AG10803 (cell line): ENCODE results near the gene TMEM38A.

ENCODE experiments used
- DNase-seq: peaks from one replicate; pipeline ENCODE4 v3.0.0; 2010; ENCODE audit warnings: low read depth
- H3K4me3 ChIP-seq: 2 replicates; pipeline ENCODE4 v1.5.1; 2011; ENCODE audit warnings: mild to moderate bottlenecking, low read length, control low read depth
- CTCF ChIP-seq: conservative IDR thresholded peaks from 2 replicates; pipeline ENCODE4 v1.5.1; 2011; ENCODE audit warnings: mild to moderate bottlenecking, low read length, control low read depth, inconsistent platforms

The TMEM38A gene

GRCh38 chr19:16660763-16661479 lies at the start of gene TMEM38A:
Gene TMEM38A, plus strand, starts transcription at chr19:16661139. Its CDS starts 79 bp downstream, at chr19:16661218.
- no peak for DNase-seq
- peak within 1 kb of the TSS; percentile 93 for H3K4me3 ChIP-seq
- TF ChIP-seq CTCF: no peak

- TF ChIP-seq CTCF: no peak
- peak; percentile 35 for DNase-seq
These were observed 48.3 kb upstream of the TMEM38A start for GRCh38 chr19:16612636-16613035.

GRCh38 chr19:16613841-16614240 lies 47.1 kb upstream of the TMEM38A start:
- no peak for DNase-seq
- H3K4me3 ChIP-seq: no peak overlapping the region
- no peak for TF ChIP-seq CTCF

More at GRCh38 chr19:16612636-16613035, 48.3 kb upstream of the TMEM38A start:
- H3K4me3 ChIP-seq: no peak overlapping the region

- H3K4me3 ChIP-seq: no peak overlapping the region
- DNase-seq: no peak
- no peak for TF ChIP-seq CTCF
These were observed 46.0 kb upstream of the TMEM38A start for GRCh38 chr19:16614941-16615340.

- no peak for DNase-seq
- no peak for TF ChIP-seq CTCF
- H3K4me3 ChIP-seq: no peak overlapping the region
These were observed 45.1 kb upstream of the TMEM38A start for GRCh38 chr19:16615808-16616207.

- no peak overlapping the region for H3K4me3 ChIP-seq
- DNase-seq: no peak
- TF ChIP-seq CTCF: no peak
These were observed 42.7 kb upstream of the TMEM38A start for GRCh38 chr19:16618248-16618647.

GRCh38 chr19:16619457-16619856 lies 41.5 kb upstream of the TMEM38A start:
- peak; percentile 28 for DNase-seq
- H3K4me3 ChIP-seq: no peak overlapping the region
- TF ChIP-seq CTCF: no peak
